KMS-11 (cell line): ENCODE measurements around the gene LANCL3.

Experiments used
- H2AFZ ChIP-seq: fragments of 200-600 bp; sonication (generic); 2 replicates; pipeline ENCODE4 v1.6.1; 2016; ENCODE audit warnings: antibody characterized with exemption, mixed run types, low read depth
- H3K27ac ChIP-seq: fragments of 200-600 bp; sonication (generic); 2 replicates; pipeline ENCODE4 v1.6.1; 2016; ENCODE audit warnings: mild to moderate bottlenecking, mixed run types
- H3K27me3 ChIP-seq: fragments of 200-600 bp; sonication (generic); 2 replicates; pipeline ENCODE4 v1.6.1; 2017; ENCODE audit warnings: mild to moderate bottlenecking, low read depth, mixed run types, moderate library complexity; ENCODE audit not compliant: insufficient read depth
- H3K36me3 ChIP-seq: fragments of 200-600 bp; sonication (generic); 2 replicates; pipeline ENCODE4 v1.6.1; 2017; ENCODE audit warnings: mild to moderate bottlenecking, mixed run types; ENCODE audit not compliant: insufficient read depth
- H3K4me1 ChIP-seq: fragments of 200-600 bp; sonication (generic); 2 replicates; pipeline ENCODE4 v1.6.1; 2016; ENCODE audit warnings: mild to moderate bottlenecking, low read depth, mixed run types; ENCODE audit not compliant: poor library complexity, severe bottlenecking
- H3K4me2 ChIP-seq: fragments of 200-600 bp; sonication (generic); 2 replicates; pipeline ENCODE4 v1.7.0; 2016; ENCODE audit warnings: mild to moderate bottlenecking, mixed run types
- H3K4me3 ChIP-seq: fragments of 200-600 bp; sonication (generic); IDR thresholded peaks from 2 replicates; pipeline ENCODE4 v1.6.1; 2017; ENCODE audit warnings: low read depth, low read length, mixed read lengths; ENCODE audit not compliant: insufficient read depth
- H3K79me2 ChIP-seq: fragments of 200-600 bp; sonication (generic); 2 replicates; pipeline ENCODE4 v1.6.1; 2016; ENCODE audit warnings: low read depth, mixed run types; ENCODE audit not compliant: insufficient read depth
- H3K9ac ChIP-seq: fragments of 200-600 bp; sonication (generic); 2 replicates; pipeline ENCODE4 v1.6.1; 2016; ENCODE audit warnings: mild to moderate bottlenecking, mixed run types
- H4K20me1 ChIP-seq: fragments of 200-600 bp; sonication (generic); 2 replicates; pipeline ENCODE4 v1.6.1; 2016; ENCODE audit warnings: mild to moderate bottlenecking, mixed run types; ENCODE audit not compliant: insufficient read depth
- CTCF ChIP-seq: fragments of 200-600 bp; sonication (generic); conservative IDR thresholded peaks from 2 replicates; pipeline ENCODE4 v1.6.1; 2017; ENCODE audit warnings: low read depth, mild to moderate bottlenecking, antibody characterized with exemption, low read length, moderate library complexity, mixed read lengths

Gene LANCL3

GRCh38 chrX:37676811-37677210, 105.3 kb downstream of the LANCL3 start:
- Histone ChIP-seq H3K9ac (no peak overlapping the region), H3K4me2 (peak overlapping the region; percentile 22; the same call in 1 of the 2 replicates), H3K27me3 (no peaks in the 10 kb centered on the region), H3K36me3 (no peaks in the 10 kb centered on the region), H3K4me1 (peaks cover 55% of the 10 kb centered on the region), H3K27ac (no peak overlapping the region), H4K20me1 (no peaks in the 10 kb centered on the region), H3K4me3 (no peak overlapping the region), H2AFZ (no peak overlapping the region), H3K79me2 (no peaks in the 10 kb centered on the region)
- TF ChIP-seq CTCF = no peak

GRCh38 chrX:37677243-37677642, 105.8 kb downstream of the LANCL3 start:
- Histone ChIP-seq H3K27me3 (no peaks in the 10 kb centered on the region), H2AFZ (no peak overlapping the region), H3K79me2 (no peaks in the 10 kb centered on the region), H4K20me1 (no peaks in the 10 kb centered on the region), H3K4me3 (no peak overlapping the region), H3K4me2 (peak overlapping the region; percentile 22; the same call in 1 of the 2 replicates), H3K36me3 (no peaks in the 10 kb centered on the region), H3K4me1 (peaks cover 56% of the 10 kb centered on the region), H3K27ac (no peak overlapping the region), H3K9ac (no peak overlapping the region)
- no peak for TF ChIP-seq CTCF

GRCh38 chrX:37677765-37678164, 106.3 kb downstream of the LANCL3 start:
- no peaks in the 10 kb centered on the region for H3K36me3 ChIP-seq
- no peak overlapping the region for H3K4me3 ChIP-seq
- TF ChIP-seq CTCF = no peak
- H3K4me2 ChIP-seq = peak overlapping the region; percentile 22
- H3K27me3 ChIP-seq = no peaks in the 10 kb centered on the region
- H4K20me1 ChIP-seq = no peaks in the 10 kb centered on the region
- H3K9ac ChIP-seq = no peak overlapping the region
- no peak overlapping the region for H2AFZ ChIP-seq
- peaks cover 61% of the 10 kb centered on the region for H3K4me1 ChIP-seq
- H3K27ac ChIP-seq = no peak overlapping the region
- H3K79me2 ChIP-seq = no peaks in the 10 kb centered on the region

GRCh38 chrX:37678574-37678973, 107.1 kb downstream of the LANCL3 start:
- Histone ChIP-seq H3K4me2 (peak overlapping the region; percentile 22; the same call in 1 of the 2 replicates), H3K9ac (no peak overlapping the region), H3K79me2 (no peaks in the 10 kb centered on the region), H4K20me1 (no peaks in the 10 kb centered on the region), H2AFZ (no peak overlapping the region), H3K27ac (no peak overlapping the region), H3K4me3 (no peak overlapping the region), H3K27me3 (no peaks in the 10 kb centered on the region), H3K36me3 (no peaks in the 10 kb centered on the region), H3K4me1 (peaks cover 69% of the 10 kb centered on the region)
- no peak for TF ChIP-seq CTCF
